Testis (tissue), 3 donors: Measurements from ENCODE around the gene UCN. TPM values are rescaled to one million over a fixed set of nuclear protein-coding genes. Genes with fewer than 3 reads are reported as not detected.

Experiments
- DNase-seq: peaks from one replicate; pipeline ENCODE4 v3.0.0-alpha.2; 2019
- H3K27ac ChIP-seq, 2 donors: fragments of 200-600 bp; sonication (generic); one replicate each; pipeline ENCODE4 v1.5.1; 2019
- H3K27me3 ChIP-seq: fragments of 200-600 bp; sonication (generic); one replicate; pipeline ENCODE4 v1.5.1; 2019
- H3K36me3 ChIP-seq: fragments of 200-600 bp; sonication (generic); one replicate; pipeline ENCODE4 v1.5.1; 2017; ENCODE audit warnings: low read depth; ENCODE audit errors: missing control alignments
- H3K4me1 ChIP-seq: fragments of 200-600 bp; sonication (generic); one replicate; pipeline ENCODE4 v1.5.1; 2019
- H3K4me3 ChIP-seq, 2 donors: fragments of 200-600 bp; sonication (generic); one replicate each; pipeline ENCODE4 v1.5.1; 2017 to 2019
- H3K9me3 ChIP-seq: fragments of 200-600 bp; sonication (generic); one replicate; pipeline ENCODE4 v1.5.1; 2017
- CTCF ChIP-seq, 3 experiments: fragments of 450-650 bp in 2 of 3; fragments of 200-600 bp in 1 of 3; sonication (generic) in 1 of 3; IDR thresholded peaks; one replicate each; pipeline ENCODE4 v1.5.1; 2016 to 2019; ENCODE audit warnings: antibody characterized with exemption in 3 of 3, mild to moderate bottlenecking in 2 of 3, moderate library complexity in 1 of 3
- POLR2A ChIP-seq: fragments of 450-650 bp; IDR thresholded peaks from one replicate; pipeline ENCODE4 v1.6.1; 2017; ENCODE audit warnings: antibody characterized with exemption, mild to moderate bottlenecking, moderate library complexity
- WGBS, 2 donors: methylation state at CpG; one replicate each; pipeline ENCODE4 v1.1.5; 2018; 5-methylcytosine and 5-hydroxymethylcytosine counted together
- intact Hi-C: fragments of 100-400 bp; cut with DNase I; formaldehyde crosslinking; loops from one replicate; pipeline ENCODE4 v1.15.1; 2023; ENCODE audit warnings: low total_unique reads
- polyA plus RNA-seq: library from polyadenylated mRNA; stranded (reverse); fragments of 350-450 nt; fragmentation: Illumina TruSeq; extraction: RNeasy Lipid Tissue Mini Kit (QIAGEN cat#74804); gene quantifications from one replicate; pipeline ENCODE4 v1.2.3, GENCODE V29; 2014; ENCODE audit warnings: low read depth, low replicate concordance; ENCODE audit not compliant: insufficient read depth
- total RNA-seq, 2 donors: library from RNA; depleted of rRNA; stranded (reverse); fragments of >200 nt; gene quantifications; one replicate each; pipeline ENCODE4 v1.2.3, GENCODE V29; 2016

The UCN gene
- total and polyA plus RNA-seq, 3 donors from 2014 or later, result 0.75 to 18.8 (median 16.2) TPM

- DNase-seq, result peak; percentile 72
- no peak within 1 kb of the TSS for H3K4me3 ChIP-seq
- H3K36me3 ChIP-seq, result no peaks in the 10 kb centered on the region
- peaks cover 36% of the 10 kb centered on the region for H3K4me1 ChIP-seq
- no peaks in the 10 kb centered on the region for H3K27me3 ChIP-seq
- WGBS, 2 donors, result 50 to 64% methylated on average over 4 to 5 of the region's 5 CpGs
- TF ChIP-seq CTCF (IDR thresholded peaks at IDR 0.05) (no peak), POLR2A (no peak)
- intact Hi-C loops, result no loop called here
- no peaks in the 10 kb centered on the region for H3K9me3 ChIP-seq
- peak within 1 kb of the TSS; percentile 38 to 52 for H3K27ac ChIP-seq
These were observed 26.2 kb downstream of the UCN start, which contains the start of gene TRIM54 for GRCh38 chr2:27281855-27282559. Gene TRIM54, plus strand, starts transcription at chr2:27282429. Its CDS starts 303 bp downstream, at chr2:27282732.

- peaks cover 36% of the 10 kb centered on the region for H3K4me1 ChIP-seq
- intact Hi-C loops, result no loop called here
- no peaks in the 10 kb centered on the region for H3K36me3 ChIP-seq
- no peaks in the 10 kb centered on the region for H3K9me3 ChIP-seq
- DNase-seq, result no peak
- H3K4me3 ChIP-seq, result no peak overlapping the region
- H3K27me3 ChIP-seq, result no peaks in the 10 kb centered on the region
- H3K27ac ChIP-seq, result peak overlapping the region in 1 of 2 donors; percentile 9
- WGBS, 2 donors, result 44 to 52% methylated on average over 3 of the region's 3 CpGs
- TF ChIP-seq POLR2A, result no peak
- TF ChIP-seq CTCF (IDR thresholded peaks at IDR 0.05), result no peak
These were observed 26.8 kb downstream of the UCN start for GRCh38 chr2:27281442-27281841.

- TF ChIP-seq POLR2A, result no peak
- no peak for TF ChIP-seq CTCF (IDR thresholded peaks at IDR 0.05)
- Histone ChIP-seq H3K36me3 (no peaks in the 10 kb centered on the region), H3K27ac (no peak overlapping the region), H3K9me3 (no peaks in the 10 kb centered on the region), H3K27me3 (no peaks in the 10 kb centered on the region), H3K4me1 (peaks cover 36% of the 10 kb centered on the region), H3K4me3 (no peak overlapping the region)
- no peak for DNase-seq
- 72 to 86% methylated on average over 3 of the region's 3 CpGs for WGBS, 2 donors
- intact Hi-C loops, result no loop called here
These were observed 27.4 kb downstream of the UCN start for GRCh38 chr2:27280826-27281225.

- no peak for TF ChIP-seq CTCF (IDR thresholded peaks at IDR 0.05)
- no peak for TF ChIP-seq POLR2A
- 67 to 89% methylated on average over 1 of the region's 1 CpG for whole genome bisulfite sequencing, 2 donors
- Histone ChIP-seq H3K36me3 (no peaks in the 10 kb centered on the region), H3K4me3 (no peak overlapping the region), H3K4me1 (peaks cover 46% of the 10 kb centered on the region), H3K27me3 (no peaks in the 10 kb centered on the region), H3K9me3 (no peaks in the 10 kb centered on the region), H3K27ac (no peak overlapping the region)
- DNase-seq, result no peak
- intact Hi-C loops, result no loop called here
These were observed 30.2 kb downstream of the UCN start for GRCh38 chr2:27278010-27278409.
